EL (cell line): Measurements from ENCODE around the gene FAM53B.
"Not testable (repeated sequence)": the region's sequence is repeated elsewhere in the genome, so short reads cannot be mapped to it uniquely, and the experiment has no call there.

ENCODE experiments used
- DNase-seq: peaks from one replicate; pipeline ENCODE4 v3.0.0-alpha.2; 2016

The FAM53B gene

GRCh38 chr10:124595143-124595883 is 148.9 kb downstream of the FAM53B start:
- DNase-seq = no peak

DNA sequence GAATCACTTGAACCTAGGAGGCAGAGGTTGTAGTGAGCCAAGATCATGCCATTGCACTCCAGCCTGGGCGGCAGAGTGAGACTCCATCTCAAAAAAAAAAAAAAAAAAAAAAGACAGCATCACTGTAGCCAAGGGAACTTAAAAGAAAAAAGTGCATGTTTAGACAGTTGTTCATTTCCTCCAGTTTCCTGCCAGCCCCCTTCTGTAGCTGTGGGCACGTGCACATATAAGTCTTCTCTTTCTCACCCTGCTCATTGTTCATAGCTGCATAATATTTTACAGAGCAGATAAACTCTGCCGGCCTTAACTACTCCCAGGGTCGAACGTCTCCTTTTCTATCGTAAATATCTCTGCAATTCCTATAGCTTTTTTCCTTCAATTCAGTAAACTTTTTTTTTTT is 149.9 kb downstream of the FAM53B start:
- DNase-seq = no peak

- DNase-seq = no peak
Observed at GRCh38 chr10:124593431-124593985, 150.7 kb downstream of the FAM53B start.

- DNase-seq = no peak
Observed at GRCh38 chr10:124592736-124593430, 151.3 kb downstream of the FAM53B start.

- no peak for DNase-seq
Observed at GRCh38 chr10:124592101-124592500, 152.1 kb downstream of the FAM53B start.

GRCh38 chr10:124591123-124591495 is 153.1 kb downstream of the FAM53B start:
- DNase-seq = no peak

GRCh38 chr10:124590216-124591122 is 153.7 kb downstream of the FAM53B start:
- DNase-seq = no peak

GRCh38 chr10:124589491-124590041 is 154.6 kb downstream of the FAM53B start:
- DNase-seq = no peak

- DNase-seq = no peak
Observed at GRCh38 chr10:124588736-124589490, 155.3 kb downstream of the FAM53B start.

DNA sequence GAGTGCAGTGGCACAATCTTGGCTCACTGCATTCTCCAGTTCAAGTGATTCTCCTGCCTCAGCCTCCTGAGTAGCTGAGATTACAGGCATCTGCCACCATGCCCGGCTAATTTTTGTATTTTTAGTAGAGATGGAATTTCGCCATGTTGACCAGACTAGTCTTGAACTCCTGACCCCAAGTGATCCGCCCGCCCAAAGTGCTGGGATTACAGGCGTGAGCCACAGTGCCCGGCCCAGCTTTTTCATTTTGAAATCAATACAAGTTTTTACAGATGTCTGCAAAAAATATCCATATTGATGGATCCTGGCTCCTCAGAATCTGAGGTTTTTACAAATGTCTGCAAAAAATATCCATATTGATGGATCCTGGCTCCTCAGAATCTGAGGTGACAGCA is 155.8 kb downstream of the FAM53B start:
- DNase-seq = not testable (repeated sequence)

DNA sequence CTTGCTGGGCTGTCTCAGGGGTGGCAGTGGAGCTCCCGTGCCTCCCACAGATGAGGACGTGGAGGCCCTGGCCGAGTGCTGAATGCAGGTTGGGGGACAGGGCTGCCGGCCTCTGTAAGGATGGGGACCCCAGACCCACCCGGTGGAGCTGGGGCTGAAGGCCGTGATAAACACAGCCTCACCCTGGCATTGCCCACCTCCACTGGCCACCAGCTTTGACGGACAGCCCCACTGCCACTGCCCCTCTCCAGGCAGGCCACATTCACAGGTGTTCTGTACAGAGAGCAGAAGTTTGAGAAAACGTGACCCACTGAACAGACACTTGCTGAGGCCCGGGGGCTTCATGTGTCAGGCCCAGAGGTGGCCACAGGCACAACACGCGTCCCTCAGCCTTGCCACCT is 156.4 kb downstream of the FAM53B start:
- no peak for DNase-seq

DNA sequence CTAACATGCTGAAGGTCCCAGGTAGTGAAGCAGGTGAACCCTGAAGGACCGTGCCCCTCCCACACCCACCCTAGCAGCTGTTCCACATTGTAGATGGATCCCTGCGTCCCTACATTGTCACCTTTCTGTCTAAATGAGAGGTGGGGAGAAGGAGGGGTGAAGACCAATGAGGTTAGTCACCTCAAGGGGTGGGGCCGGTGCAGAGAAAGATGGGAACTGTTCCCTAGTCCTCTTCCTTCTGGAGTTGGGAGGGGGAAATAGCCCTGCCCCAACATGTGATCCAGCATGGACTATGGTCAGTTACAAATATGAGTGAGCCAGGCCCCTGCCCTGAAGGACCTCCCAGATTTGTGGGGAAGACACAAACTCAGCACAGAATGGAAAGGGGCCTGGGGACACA is 158.0 kb downstream of the FAM53B start:
- no peak for DNase-seq

DNA sequence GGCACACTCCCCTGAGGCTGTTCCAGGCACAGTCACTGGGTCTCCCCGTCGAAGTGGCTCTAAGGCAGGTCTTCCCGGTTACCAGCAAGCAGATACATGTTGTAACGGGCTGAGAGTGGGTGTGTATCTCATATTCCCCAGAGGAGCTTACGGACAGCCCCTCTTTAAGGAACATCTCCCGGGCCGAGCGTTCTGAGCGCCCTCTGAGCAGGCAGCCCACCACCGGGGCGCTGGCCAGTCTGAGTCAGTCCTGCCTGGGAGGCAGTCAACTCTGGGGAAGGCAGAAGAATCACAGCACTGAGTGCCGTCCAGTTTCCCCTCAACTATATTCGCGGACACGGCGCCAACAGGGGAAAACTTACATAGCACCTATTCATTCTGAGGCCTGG is 165.2 kb downstream of the FAM53B start:
- DNase-seq = no peak

GRCh38 chr10:124578231-124579010 is 165.8 kb downstream of the FAM53B start:
- DNase-seq = no peak

GRCh38 chr10:124577651-124578050 is 166.5 kb downstream of the FAM53B start:
- DNase-seq = no peak

DNA sequence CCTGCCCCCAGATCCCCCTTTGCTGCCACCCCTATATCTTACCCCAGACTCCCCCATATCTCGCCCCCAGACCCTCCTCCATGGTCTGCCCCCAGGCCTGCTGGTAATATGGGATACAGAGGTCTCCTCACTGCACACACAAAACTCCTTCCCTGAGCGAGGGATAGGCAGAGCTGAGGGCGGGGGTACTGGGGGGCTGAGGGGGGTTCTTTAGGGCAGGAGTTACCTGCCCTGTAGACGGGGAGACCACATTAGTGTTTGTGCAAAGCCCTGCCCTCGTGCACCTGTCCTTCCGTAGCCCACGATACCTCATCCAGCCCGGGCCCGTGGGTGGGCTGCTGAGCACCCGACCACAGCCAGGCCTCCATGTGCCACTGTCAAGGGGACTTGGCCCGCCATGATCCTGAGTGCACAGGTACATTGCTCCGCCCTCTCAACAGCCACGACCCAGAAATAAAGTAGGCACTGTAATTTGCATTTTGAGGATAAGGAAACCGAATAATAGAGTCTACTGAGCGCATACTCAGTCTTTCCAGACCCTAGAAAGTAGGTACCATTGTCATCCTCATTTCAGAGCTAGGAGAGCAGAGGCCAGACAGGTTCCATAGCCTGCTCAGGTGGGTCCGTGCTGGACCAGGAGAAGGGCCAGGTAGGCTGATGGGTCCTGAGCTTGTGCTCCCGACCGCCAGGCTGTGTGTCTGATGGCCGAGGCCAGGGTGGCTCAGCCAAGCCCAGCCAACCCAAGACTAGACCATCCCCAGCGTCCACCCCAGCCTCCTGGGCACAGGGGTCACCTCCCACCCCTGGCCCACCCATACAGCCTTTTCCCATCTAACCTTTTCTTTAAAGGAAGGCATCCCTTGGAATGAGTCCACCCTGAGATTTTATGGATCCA is 167.4 kb downstream of the FAM53B start:
- DNase-seq = no peak

DNA sequence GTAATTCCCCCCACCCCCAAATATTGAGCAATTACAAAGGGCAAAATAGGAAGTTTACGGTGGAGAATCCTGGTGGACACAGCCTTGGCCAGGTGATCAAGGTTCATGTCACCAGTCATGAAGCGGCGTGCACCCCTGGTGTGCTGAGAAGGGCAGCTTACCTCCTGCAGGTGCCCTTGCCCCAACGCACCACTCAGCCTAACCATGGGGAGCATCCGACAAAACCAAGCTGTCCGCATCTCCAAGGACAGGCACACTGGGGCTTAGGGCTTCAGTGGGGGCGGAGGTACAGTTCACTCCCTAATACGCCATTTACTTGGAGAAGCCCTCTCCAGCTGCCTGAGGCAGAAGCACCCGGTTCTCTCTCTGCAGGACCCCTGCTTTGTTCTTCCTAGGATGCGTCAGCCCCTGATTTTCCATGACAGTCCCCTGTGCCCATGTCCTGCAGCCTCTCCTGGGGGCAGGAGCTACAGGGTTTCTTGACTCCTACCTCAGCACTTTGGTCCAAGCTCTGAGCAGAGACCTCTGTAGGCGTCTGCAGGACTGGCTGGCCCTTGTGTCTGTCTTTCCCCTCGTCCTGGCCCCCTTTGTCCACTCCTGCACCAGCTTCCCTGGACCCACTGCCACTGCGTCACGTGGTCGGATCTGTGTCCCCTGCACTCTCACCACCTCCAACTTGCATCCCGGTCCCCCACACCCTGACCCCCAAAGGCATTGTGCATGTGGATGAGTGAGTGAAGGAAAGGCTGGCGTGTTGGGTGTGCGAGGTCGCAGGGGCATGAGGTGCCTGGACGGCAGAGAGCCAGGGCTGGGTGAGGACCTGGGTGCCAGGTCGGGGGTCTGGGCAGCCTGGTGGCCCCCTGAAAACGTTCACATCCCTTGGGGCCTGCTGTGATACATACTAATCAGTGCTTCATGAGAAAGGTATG is 168.8 kb downstream of the FAM53B start:
- DNase-seq = no peak

- no peak for DNase-seq
Observed at GRCh38 chr10:124574456-124575070, 169.6 kb downstream of the FAM53B start.
